Peyer's patch (tissue), 4 donors: ENCODE data around the gene CDC42EP2. TPM values are rescaled to one million over a fixed set of nuclear protein-coding genes. Genes with fewer than 3 reads are reported as not detected.

ENCODE experiments used
- DNase-seq, 3 donors: peaks; one replicate each; pipeline ENCODE4 v3.0.0-alpha.2; 2017 to 2019
- H3K27ac ChIP-seq, 4 donors: fragments of 200-600 bp; sonication (generic); one replicate each; pipeline ENCODE4 v1.5.1; 2016 to 2019
- H3K27me3 ChIP-seq, 2 donors: fragments of 200-600 bp; sonication (generic); one replicate each; pipeline ENCODE4 v1.5.1; 2019
- H3K36me3 ChIP-seq, 3 donors: fragments of 200-600 bp; sonication (generic); one replicate each; pipeline ENCODE4 v1.5.1; 2016 to 2019
- H3K4me1 ChIP-seq, 4 donors: fragments of 200-600 bp; sonication (generic); one replicate each; pipeline ENCODE4 v1.5.1; 2016 to 2019
- H3K4me3 ChIP-seq, 4 donors: fragments of 200-600 bp; sonication (generic); 1 replicate in 3 of 4; 2 replicates in 1 of 4; pipeline ENCODE4 v1.5.1; 2016 to 2019; ENCODE audit warnings: mild to moderate bottlenecking in 1 of 4
- H3K9me3 ChIP-seq, 4 donors: fragments of 200-600 bp; sonication (generic); one replicate each; pipeline ENCODE4 v1.5.1; 2016 to 2019; ENCODE audit warnings: mild to moderate bottlenecking in 1 of 4
- CTCF ChIP-seq, 6 experiments: fragments of 450-650 bp in 4 of 6; fragments of 200-600 bp in 2 of 6; sonication (generic) in 1 of 6; IDR thresholded peaks; one replicate each; pipeline ENCODE4 v1.5.1; 2017 to 2019; ENCODE audit warnings: antibody characterized with exemption in 6 of 6, mild to moderate bottlenecking in 3 of 6, moderate library complexity in 1 of 6
- POLR2A ChIP-seq, 2 donors: fragments of 450-650 bp; IDR thresholded peaks; one replicate each; pipeline ENCODE4 v1.5.1; 2017; ENCODE audit warnings: antibody characterized with exemption in 2 of 2, mild to moderate bottlenecking in 2 of 2, moderate library complexity in 2 of 2
- total RNA-seq, 4 donors: library from RNA; depleted of rRNA; stranded (reverse); fragments of >200 nt; gene quantifications; one replicate each; pipeline ENCODE4 v1.1.0, GENCODE V29; 2016

CDC42EP2 gene
- total RNA-seq, 4 donors from 2014 or later, result 13.2 to 26.9 (median 24.7) TPM

DNA sequence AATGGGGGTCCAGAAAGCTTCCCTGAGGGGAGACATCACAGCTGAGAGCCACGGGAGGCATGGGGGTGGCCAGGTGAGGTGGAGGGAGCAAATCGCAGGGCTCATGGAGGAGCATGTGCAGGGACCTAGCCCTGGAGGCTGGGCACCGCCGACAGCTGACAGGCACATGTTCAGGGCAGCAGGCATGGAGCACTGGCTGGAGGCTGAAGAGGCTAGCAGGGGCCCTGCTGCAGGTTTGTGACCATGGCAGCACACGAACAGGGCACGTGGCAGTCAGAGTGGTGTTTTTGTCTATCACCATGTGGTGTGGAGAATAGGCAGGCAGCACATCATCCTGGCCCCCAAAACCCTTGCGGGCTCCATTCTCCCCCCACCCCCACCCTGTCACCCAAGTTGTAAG, 10.1 kb upstream of the CDC42EP2 start:
- Histone ChIP-seq H3K4me1 (peaks cover 0 to 36% (median 0%) of the 10 kb centered on the region in 4 donors), H3K27me3 (no peaks in the 10 kb centered on the region), H3K4me3 (no peak overlapping the region), H3K9me3 (no peaks in the 10 kb centered on the region), H3K27ac (peak overlapping the region in 2 of 4 donors; percentile 38 to 63), H3K36me3 (no peaks in the 10 kb centered on the region)
- no peak for DNase-seq
- no peak for TF ChIP-seq POLR2A (IDR thresholded peaks at IDR 0.05)
- no peak for TF ChIP-seq CTCF (IDR thresholded peaks at IDR 0.05)

DNA sequence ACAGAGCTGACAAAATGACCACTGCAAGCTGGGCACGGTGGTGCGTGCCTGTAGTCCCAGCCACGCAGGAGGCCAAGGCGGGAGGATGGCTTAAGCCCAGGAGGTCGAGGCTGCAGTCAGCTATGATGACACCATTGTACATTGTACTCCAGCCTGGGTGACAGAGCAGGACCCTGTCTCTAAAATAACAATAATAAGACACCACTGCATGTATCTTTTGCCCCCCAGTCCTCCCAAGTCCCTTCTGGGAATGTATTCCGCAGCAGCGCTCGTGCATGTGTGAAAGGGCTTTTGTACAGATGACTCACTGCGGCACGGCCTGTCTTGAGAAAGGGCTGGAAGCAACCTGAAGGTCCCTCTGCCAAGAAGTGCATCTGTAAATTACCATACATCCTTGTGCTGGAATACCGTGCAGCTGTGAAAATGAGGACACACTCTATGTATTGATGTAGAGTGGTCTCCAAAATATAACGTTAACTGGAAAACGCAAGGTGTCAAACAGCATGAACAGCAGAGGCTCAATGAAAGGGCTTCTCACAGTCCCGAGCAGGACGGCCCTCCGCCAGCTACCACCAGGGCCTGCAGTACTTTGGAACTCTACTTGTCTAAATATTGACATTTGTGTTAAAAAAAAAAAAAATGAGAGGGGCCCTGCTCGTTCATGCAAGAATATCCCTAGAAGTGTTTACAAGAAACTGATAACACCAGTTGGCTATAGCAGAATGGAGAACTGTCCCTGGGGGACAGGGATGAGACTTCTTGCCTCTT, 9.0 kb upstream of the CDC42EP2 start:
- Histone ChIP-seq H3K27me3 (no peaks in the 10 kb centered on the region), H3K4me1 (peaks cover 0 to 46% (median 0%) of the 10 kb centered on the region in 4 donors), H3K9me3 (no peaks in the 10 kb centered on the region), H3K36me3 (no peaks in the 10 kb centered on the region), H3K4me3 (no peak overlapping the region), H3K27ac (peak overlapping the region in 3 of 4 donors; percentile 38 to 63 (median 59))
- DNase-seq, result peak in 1 of 3 donors; percentile 67
- TF ChIP-seq CTCF (IDR thresholded peaks at IDR 0.05) (no peak), POLR2A (IDR thresholded peaks at IDR 0.05) (no peak)

- H3K4me3 ChIP-seq, result no peak overlapping the region
- no peaks in the 10 kb centered on the region for H3K27me3 ChIP-seq
- no peak for DNase-seq
- peaks cover 0 to 49% (median 0%) of the 10 kb centered on the region in 4 donors for H3K4me1 ChIP-seq
- H3K9me3 ChIP-seq, result no peaks in the 10 kb centered on the region
- H3K27ac ChIP-seq, result peak overlapping the region in 1 of 4 donors; percentile 30
- TF ChIP-seq CTCF (IDR thresholded peaks at IDR 0.05) (no peak), POLR2A (IDR thresholded peaks at IDR 0.05) (no peak)
- H3K36me3 ChIP-seq, result no peaks in the 10 kb centered on the region
Measured at GRCh38 chr11:65307298-65308229, 7.1 kb upstream of the CDC42EP2 start.

DNA sequence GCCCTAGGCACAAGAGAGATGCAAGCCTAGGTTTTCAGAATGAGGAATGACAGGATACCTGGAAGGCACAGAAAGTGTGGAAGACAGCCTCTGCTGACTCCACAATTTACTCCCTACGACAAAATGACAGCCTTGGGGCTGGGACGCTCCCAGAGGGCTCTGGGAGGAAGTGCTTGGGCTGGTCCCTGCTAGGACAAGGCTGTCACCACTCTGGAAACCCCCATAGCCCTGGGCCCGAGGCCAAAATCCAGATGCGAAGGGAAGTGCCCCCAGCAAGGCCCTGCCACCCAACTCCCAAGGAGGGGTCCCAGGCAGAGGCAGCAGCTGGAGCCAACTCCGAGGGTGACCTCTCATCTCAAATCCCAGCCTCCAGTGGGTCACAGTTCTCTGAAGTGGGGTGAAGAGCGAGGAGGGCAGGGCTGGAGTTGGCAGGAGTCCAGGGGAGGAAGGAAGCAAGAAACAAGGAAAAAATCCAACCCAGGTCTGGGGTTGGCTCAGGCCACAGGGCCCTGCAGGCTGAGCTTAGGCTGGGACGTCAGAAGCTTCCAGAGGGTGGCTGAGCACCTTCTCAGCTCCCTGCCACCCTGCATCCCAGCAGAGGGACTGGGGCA, 6.3 kb upstream of the CDC42EP2 start:
- Histone ChIP-seq H3K27ac (peak overlapping the region in 3 of 4 donors; percentile 12 to 42 (median 21)), H3K9me3 (no peaks in the 10 kb centered on the region), H3K4me3 (no peak overlapping the region), H3K4me1 (peaks cover 0 to 55% (median 0%) of the 10 kb centered on the region in 4 donors), H3K27me3 (no peaks in the 10 kb centered on the region), H3K36me3 (no peaks in the 10 kb centered on the region)
- no peak for TF ChIP-seq CTCF (IDR thresholded peaks at IDR 0.05)
- TF ChIP-seq POLR2A (IDR thresholded peaks at IDR 0.05), result no peak
- DNase-seq, result no peak

DNA sequence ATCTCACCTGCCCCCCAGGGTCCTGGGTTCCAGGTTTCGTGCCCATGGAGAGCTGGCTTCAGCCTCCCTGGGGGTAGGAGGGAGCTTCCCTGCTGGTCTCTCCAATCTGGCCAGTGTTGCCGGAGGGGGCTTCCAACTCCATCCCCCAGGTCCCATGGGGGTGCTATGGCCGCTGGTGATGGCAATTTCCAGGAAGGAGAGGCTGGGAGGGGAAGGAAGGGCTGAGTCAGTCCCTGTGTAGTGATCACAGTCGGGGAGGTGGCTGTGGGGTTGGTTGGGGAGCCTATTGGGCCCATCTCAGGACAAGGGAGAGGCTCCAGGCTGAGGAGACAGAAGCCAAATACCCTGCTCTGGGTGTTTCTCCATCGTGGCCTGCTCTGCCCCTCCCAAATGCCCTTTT, 5.7 kb upstream of the CDC42EP2 start:
- Histone ChIP-seq H3K36me3 (no peaks in the 10 kb centered on the region), H3K27me3 (no peaks in the 10 kb centered on the region), H3K4me3 (no peak overlapping the region), H3K27ac (peak overlapping the region in 1 of 4 donors; percentile 12), H3K4me1 (peaks cover 0 to 61% (median 0%) of the 10 kb centered on the region in 4 donors), H3K9me3 (no peaks in the 10 kb centered on the region)
- TF ChIP-seq CTCF (IDR thresholded peaks at IDR 0.05), result no peak
- DNase-seq, result no peak
